Activated CD4-positive, alpha-beta T cell treated with anti-CD3 and anti-CD28 coated beads, Interleukin-2, amount 50 U/mL, for 16 hours (primary cell): ENCODE data around the gene LCN10.
A peak's percentile ranks its signal among the peaks of the same experiment; 100 is the strongest.

Source experiments
- DNase-seq: peaks from one replicate; pipeline ENCODE4 v3.0.0-alpha.2; 2020

Gene LCN10

GRCh38 chr9:136697821-136698526 is 44.8 kb downstream of the LCN10 start:
- DNase-seq, result no peak

- no peak for DNase-seq
Observed at GRCh38 chr9:136697146-136697820, 45.5 kb downstream of the LCN10 start.

DNA sequence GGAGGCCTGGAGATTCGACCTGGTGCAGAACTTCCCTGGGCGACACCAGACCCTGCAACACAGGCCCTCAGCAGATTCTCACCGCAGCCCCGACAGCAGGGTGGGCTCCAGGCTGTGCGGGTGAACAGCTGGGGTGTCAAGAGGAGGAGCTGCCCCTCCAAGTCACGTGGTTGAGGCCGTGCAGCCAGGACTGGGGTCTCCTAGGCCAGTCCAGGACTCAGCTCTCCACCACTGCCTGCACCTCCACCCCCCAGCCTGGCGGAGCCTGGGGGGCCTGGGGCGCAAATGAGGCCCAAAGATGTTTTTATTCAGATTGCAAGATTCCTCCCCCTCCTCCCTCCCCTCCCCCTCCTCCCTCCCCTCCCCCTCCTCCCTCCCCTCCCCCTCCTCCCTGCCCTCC is 46.2 kb downstream of the LCN10 start:
- DNase-seq, result no peak

DNA sequence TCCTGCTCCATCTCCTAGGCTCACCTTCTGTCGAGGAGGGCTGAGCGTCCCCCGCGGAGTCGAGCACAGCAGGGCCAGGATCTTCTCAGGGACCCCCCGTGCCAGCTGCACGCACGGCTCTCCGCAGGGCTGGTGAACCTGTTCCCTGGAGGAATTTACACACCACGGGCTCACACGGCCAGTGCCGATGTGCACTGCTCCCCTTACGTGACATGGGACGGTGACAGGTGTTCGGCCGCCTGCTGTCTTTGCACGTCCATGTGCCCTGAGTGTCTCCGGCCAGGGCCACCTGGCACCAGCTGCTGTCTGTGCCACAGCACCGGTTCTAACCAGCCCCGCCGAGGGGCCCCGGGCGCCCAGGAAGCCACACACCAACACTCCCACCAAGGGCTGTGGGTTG is 46.8 kb downstream of the LCN10 start:
- no peak for DNase-seq

- no peak for DNase-seq
Observed at GRCh38 chr9:136695435-136695895, 47.3 kb downstream of the LCN10 start.

DNA sequence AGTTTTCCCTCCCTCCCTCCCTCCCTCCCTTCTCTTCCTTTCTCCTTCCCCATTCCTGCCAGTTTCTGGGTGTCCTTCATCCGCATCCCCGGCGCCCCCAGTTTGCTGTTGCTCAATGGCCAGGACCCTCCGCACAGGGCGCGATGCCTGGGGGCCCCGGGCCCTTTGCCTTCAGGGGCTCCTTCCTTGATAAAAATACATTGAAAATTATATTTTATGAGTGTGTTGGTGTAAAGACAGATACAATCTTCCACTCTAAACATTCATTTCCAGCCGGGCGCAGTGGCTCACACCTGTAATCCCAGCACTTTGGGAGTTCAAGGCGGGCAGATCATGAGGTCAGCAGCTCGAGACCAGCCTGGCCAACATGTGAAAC is 47.9 kb downstream of the LCN10 start:
- no peak for DNase-seq

DNA sequence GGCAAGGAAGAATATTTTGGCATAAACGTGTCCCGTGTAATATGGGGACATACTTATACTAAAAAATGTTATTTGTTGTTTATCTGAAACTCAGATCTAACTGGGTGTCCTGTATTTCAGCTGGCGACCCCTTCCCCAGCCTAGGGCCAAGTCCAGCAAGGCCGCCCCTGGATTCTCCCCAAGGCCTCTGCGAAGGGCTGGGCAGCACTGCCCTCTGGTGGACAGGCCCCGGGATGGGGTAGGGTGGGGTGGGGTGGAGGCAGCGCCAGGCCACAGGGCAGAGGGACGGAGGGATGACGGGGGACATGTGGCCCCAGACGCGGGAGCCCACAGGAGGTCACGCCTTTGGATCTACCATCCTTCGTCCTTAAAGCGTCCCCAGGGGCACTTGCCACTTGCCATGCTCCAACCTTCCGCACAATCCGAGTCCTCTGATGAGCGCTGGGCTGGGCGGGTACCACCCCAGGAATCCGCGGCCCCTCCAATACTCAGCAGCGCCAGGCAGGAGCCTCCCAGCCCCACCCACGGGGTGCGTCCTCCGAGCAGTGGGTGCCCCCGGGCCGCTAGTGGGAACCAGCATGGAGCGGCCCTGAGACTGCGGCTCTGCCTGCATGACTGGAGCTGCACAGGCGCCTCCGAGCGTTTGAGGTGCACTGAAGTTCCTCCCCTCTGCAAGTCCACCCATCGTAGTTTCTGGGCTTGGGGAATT is 48.4 kb downstream of the LCN10 start:
- DNase-seq, result peak; percentile 24

GRCh38 chr9:136693490-136694162 is 49.1 kb downstream of the LCN10 start:
- no peak for DNase-seq

DNA sequence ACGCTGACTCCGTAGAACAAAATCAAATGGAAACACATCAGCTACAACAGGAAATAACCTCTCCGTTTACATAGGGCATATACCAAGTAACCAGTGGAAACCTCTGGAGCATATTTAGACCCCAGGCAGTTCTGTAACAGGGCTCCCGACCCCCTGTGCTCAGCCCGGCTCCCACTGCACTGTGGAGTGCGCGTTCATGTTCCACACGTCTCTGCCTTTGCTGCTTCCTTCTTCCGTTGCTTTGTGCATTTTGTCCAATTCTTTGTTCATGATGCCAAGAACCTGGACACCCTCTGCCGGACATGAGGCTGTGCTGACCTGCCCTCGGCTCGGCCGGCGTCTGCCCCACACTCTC is 49.6 kb downstream of the LCN10 start:
- DNase-seq, result no peak

DNA sequence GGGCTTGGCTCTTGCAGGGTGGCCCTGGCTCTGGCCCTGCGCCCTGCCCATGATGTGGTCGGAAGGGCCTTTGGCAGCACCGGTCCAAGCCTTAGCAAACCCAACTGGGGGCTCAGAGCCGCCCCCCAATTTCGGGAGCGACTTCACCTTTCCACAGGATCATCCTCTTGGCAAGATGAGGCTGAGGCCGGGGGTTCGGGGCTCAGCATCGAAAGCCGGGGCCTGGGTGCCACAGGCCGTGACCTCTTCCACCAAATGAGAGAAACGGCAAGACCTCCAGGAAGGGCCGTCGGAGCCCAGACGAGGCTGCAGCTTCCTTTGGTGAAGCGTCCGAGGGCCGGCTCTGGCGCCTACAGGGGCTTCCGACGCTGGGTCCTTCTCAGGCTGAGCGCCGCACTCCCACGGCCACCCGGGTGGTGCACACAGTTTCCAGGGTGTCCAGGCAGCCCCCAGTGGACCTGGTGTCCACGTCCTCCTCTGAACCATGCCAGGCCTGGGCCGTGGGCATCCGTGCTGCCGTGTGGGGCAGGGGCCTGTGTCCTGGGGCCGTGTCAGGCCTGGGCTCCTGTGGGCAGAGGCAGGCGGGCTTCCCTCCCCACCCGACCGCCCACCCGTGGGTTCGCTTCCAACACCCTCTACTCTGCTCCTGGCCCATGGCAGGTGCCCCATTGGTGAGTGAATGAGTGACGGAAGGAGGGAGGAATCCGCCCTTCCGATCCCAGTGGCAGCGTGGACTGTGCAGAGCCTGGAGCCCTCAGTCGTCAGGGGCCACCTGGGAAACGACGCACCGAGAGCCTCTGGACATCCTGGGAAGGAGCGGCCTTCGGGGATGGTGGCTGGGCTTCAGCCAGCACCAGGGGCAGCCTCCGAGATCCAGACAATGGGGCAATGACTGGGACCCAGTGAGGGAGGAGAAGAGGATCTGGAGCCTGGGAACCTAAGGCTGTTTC is 50.3 kb downstream of the LCN10 start:
- DNase-seq, result no peak

DNA sequence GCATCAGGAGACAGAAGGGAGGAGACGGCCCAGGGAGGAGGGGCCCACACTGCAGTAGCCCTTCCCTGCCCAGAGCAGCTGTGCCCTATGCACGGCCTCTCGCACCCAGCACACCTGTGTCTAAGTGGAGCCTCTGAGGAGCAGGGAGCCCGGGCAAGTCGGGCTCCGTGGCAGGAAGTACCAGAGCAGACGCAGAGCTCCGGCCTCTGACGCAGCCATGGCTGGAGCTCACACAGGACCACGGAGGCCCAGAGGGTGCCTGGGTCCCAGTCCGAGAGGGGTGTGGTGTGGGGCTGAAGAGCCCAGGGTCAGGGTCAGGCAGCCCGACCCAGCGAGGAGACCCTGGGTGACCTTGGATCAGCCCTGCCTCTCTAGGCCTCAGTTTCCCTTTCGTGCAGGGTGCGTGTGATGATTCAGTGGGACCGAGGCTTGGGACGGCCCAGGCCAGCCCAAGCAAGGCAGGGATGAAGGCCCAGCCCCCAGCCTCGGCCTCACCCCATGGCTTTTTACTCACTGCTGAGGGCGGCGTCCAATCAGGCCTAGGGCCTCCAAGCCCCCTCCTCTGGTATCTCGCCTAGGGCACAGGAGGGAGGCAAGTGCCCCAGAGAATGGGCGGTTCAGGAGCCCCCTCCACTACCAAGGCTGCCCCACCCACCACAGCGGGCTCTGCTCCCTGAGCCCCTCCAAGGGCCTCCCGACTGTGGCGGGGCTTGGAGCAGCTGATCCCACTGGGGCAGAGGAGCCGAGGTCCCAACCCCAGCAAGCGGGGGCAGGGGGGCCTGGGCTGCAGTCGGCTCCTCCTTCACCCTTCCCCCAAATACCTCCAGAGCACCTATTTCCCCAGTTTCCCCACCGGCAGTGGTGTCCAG is 51.2 kb downstream of the LCN10 start:
- DNase-seq, result no peak

DNA sequence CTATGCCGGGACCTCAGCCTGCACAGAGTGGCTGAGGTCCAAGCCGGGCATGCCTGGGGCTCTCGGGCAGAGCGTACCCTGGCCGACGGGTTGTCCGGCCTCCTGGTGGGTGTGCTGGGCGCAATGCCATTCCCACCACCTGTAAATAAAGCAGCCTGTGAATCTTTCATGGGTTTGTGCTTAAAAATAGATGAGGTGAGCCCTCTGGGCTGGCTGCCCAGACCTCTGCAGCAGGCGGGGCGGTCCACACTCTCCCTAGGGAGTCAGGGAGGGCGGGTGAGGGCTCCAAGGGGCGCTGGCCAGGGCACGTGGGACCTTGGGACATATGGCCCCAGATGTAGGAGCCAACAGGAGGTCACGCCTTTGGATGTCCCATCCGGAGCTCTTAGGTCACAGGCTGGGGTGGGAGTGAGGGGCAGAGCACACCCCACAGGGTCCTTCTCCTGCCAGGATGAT is 51.9 kb downstream of the LCN10 start:
- no peak for DNase-seq

GRCh38 chr9:136690104-136690805 is 52.5 kb downstream of the LCN10 start:
- DNase-seq, result no peak

DNA sequence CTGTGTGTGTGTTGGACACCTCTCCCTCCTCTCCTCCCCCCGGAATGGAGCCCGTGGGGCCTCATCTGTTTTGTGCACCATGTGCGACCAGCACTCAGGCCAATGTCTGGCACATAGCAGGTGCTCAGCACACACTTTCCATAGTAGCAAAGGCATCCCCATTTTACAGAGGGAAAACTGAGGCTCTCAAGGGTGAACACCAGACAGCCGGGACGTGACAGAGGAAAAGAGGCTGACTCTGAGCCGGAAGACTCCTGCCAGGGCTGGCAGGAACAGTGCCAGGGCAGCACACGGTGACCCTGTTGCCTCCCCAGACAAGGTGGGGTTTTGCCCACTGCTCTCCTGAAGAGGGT is 53.7 kb downstream of the LCN10 start:
- DNase-seq, result no peak

DNA sequence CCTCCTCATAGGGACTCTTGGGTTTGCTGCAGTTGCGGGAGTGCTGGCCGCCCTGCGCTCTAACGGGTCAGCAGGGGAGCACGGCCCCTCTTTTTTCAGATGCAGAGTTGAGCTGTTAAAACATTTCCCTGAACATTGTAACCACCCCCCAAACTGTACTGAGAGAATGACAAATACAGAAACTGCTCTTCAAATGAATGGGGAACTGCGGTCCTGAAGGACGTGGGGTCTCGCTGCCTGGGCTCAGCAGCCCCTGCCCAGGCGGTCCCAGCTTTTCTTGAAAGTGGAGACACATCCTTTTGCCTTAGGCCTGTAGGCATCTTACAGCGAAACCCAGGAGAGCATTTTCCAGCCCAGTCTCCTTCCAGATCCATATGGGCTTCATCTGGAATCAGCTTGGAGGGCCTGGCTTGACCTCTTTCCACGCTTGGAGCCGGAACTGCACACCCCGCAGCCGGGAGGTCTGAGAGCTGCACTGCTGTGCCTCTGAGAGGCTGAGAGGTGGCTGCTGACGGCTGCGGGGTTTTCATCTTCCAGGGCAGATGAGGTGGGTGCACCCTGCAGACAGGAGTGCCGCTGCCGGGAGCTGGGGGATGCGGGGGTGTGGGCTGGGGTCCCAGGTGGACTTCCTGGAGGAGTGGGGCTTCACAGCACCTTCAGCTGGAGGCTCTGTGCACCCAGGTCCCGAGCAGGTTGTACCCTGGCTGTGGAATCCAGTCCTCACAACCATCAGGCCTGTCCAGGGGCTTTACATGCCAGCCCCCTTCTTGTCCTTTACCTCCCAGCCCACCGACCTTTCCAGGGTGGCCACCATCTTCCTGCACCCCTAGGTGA is 54.2 kb downstream of the LCN10 start:
- DNase-seq, result no peak
